Measurements from ENCODE around the gene NSD1. TPM values are rescaled to one million over a fixed set of nuclear protein-coding genes. Genes with fewer than 3 reads are reported as not detected.

Gene NSD1
- total RNA-seq, 2 donors from 2014 or later, result 29.8 to 32.0 TPM

DNA sequence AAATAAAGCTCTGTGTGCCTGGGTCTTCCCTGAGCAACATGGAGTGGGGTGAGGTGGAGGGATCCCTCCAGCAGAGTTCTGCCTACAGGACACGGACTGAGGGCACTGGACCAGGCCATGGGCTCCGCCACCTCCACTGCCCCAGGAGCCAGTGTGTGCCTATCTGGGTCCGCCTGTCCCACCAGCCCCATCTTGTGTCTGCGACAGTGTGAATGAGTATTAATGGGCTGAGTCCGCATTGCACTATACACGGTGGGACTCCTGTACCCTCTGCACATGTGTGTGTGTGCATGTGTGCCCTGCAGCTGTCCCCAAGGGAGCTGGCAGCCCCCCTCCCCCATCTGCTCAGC is 35.5 kb upstream of the NSD1 start:
- Histone ChIP-seq H3K4me3 (no peak overlapping the region), H3K9me3 (no peaks in the 10 kb centered on the region), H3K36me3 (replicated peaks in 1 of 2; ENCODE audit: insufficient read depth in 1 of 2, low read depth in 2 of 2) (peaks cover 0 to 9% of the 10 kb centered on the region in 2 donors), H3K27ac (peak overlapping the region in 2 of 4 donors; percentile 41 to 53), H3K4me1 (peaks cover 61% of the 10 kb centered on the region), H3K27me3 (no peaks in the 10 kb centered on the region)
- ATAC-seq (no peak), DNase-seq (no peak)
- intact Hi-C loops (cut with DNase I), result loop anchor here (10.0 kb wide), 1 partner anchor 443 kb away; no protein-coding TSS in a partner anchor
- TF ChIP-seq POLR2A (IDR thresholded peaks at IDR 0.05), result no peak
- TF ChIP-seq, protein P1, sequence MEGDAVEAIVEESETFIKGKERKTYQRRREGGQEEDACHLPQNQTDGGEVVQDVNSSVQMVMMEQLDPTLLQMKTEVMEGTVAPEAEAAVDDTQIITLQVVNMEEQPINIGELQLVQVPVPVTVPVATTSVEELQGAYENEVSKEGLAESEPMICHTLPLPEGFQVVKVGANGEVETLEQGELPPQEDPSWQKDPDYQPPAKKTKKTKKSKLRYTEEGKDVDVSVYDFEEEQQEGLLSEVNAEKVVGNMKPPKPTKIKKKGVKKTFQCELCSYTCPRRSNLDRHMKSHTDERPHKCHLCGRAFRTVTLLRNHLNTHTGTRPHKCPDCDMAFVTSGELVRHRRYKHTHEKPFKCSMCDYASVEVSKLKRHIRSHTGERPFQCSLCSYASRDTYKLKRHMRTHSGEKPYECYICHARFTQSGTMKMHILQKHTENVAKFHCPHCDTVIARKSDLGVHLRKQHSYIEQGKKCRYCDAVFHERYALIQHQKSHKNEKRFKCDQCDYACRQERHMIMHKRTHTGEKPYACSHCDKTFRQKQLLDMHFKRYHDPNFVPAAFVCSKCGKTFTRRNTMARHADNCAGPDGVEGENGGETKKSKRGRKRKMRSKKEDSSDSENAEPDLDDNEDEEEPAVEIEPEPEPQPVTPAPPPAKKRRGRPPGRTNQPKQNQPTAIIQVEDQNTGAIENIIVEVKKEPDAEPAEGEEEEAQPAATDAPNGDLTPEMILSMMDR (IDR thresholded peaks at IDR 0.05), result no peak
- WGBS, 2 donors, result 71 to 84% methylated on average over 6 of the region's 6 CpGs

DNA sequence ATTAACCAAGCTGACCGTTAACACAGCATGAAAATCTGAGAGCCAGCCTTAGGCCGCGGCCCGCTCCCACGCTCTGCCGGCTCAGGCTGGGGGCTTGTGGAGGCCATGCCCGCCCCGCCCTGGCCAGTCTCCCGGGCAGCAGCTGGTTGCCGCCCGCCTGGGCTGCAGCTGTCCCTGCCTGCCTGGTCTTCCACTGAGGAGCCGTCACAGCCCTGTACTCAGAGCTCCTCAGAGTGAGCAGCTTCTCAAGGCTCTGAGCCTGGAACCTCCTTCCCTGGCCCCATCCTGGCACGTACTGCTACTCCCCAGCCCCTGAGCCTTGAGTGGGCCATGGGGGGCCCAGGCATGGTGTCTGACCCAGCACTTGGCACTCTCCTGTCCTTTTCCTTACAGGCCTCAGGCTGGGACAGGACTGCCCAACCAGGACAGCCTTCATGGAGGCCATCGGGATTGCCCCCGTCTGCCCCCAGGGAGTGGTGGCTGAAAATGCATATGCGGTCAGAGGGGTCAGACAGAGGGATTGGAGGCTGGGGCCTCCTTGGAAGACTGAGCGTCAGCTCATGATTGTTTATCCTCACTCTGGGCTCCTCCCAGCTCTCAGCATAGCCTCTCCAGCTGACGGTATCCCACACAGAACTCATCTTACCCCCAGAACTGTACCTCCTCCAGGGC is 35.0 kb upstream of the NSD1 start:
- no peak for TF ChIP-seq POLR2A (IDR thresholded peaks at IDR 0.05)
- TF ChIP-seq, protein P1 (IDR thresholded peaks at IDR 0.05), result no peak
- no peaks in the 10 kb centered on the region for H3K27me3 ChIP-seq
- 58 to 69% methylated on average over 4 to 17 of the region's 18 CpGs for WGBS, 2 donors
- peaks cover 60% of the 10 kb centered on the region for H3K4me1 ChIP-seq
- no peak for ATAC-seq
- no peaks in the 10 kb centered on the region for H3K9me3 ChIP-seq
- peak overlapping the region in 3 of 4 donors; percentile 21 to 53 (median 41) for H3K27ac ChIP-seq
- no peak overlapping the region for H3K4me3 ChIP-seq
- no peak for DNase-seq
- intact Hi-C loops (cut with DNase I), result loop anchor here (10.0 kb wide), 1 partner anchor 444 kb away; no protein-coding TSS in a partner anchor
- H3K36me3 ChIP-seq (replicated peaks in 1 of 2; ENCODE audit: insufficient read depth in 1 of 2, low read depth in 2 of 2), result peaks cover 0 to 9% of the 10 kb centered on the region in 2 donors

DNA sequence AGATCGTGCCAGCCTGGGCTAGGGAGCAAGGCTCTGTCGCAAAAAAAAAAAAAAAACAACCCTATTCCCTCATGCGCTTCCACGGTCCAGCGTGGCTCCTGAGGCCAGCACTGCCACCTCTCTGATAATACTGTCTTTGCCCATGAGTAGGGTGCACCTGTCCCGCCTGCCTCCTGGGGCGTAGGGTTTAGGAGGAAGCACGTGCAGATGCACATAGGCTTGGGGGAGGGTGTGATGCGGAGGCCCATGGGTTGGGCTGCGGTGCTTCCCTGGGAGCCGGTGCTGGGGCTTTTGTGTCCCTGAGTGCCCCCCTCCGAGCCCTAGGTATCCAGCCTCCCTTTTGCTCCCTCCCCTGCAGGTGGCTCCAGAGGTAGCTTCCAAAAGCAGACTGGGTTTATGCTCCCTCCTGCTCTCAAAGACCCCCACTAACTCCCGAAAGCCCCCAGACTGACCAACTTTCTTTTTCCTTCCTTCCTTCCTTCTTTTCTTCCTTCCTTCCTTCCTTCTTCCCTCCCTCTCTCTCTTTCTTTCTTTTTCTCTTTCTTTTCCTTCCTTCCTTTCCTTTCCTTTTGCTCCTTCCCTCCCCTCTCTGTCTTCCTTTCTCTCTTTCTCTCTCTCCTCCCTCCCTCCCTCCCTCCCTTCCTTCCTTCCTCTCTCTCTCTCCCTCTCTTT is 34.0 kb upstream of the NSD1 start:
- intact Hi-C loops (cut with DNase I), result loop anchor here (10.0 kb wide), 1 partner anchor 445 kb away; no protein-coding TSS in a partner anchor
- ATAC-seq (peak; percentile 44), DNase-seq (peak in 2 of 4 donors; percentile 49 to 52)
- Histone ChIP-seq H3K27ac (peak overlapping the region in 3 of 4 donors; percentile 21 to 53 (median 41)), H3K4me1 (peaks cover 51% of the 10 kb centered on the region), H3K4me3 (no peak overlapping the region), H3K27me3 (no peaks in the 10 kb centered on the region), H3K36me3 (replicated peaks in 1 of 2; ENCODE audit: insufficient read depth in 1 of 2, low read depth in 2 of 2) (peaks cover 0 to 9% of the 10 kb centered on the region in 2 donors), H3K9me3 (no peaks in the 10 kb centered on the region)
- WGBS, 2 donors, result 70 to 79% methylated on average over 13 of the region's 13 CpGs
- TF ChIP-seq POLR2A (IDR thresholded peaks at IDR 0.05), result no peak
- TF ChIP-seq, protein P1 (IDR thresholded peaks at IDR 0.05), result peak in 3 of 7 experiments; percentile 19 to 28 (median 21)

DNA sequence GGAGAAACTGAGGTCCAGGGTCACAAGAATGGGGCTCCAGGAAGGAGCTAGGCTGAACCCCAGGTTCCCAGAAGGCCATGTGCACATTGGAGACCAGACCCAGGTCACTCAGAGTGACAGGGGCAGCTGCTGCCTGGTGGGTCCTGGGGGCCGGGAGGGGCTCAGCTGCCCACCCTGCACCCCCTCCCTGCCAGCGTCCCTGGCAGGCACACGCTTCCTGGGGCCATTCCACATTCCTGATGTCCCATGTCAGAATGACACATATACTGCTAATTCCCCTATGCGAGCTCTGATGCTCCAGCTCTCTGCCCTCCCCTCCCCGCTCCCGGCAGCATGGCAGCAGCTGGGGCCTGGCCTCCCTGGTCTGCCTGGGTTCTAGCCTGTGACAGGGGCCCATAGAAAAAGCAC is 32.9 kb upstream of the NSD1 start:
- H3K36me3 ChIP-seq (replicated peaks in 1 of 2; ENCODE audit: insufficient read depth in 1 of 2, low read depth in 2 of 2), result peaks cover 0 to 6% of the 10 kb centered on the region in 2 donors
- 38% methylated on average over 6 of the region's 6 CpGs; no CpG with 5 or more reads in 1 of the 2 donors for WGBS, 2 donors
- no peak overlapping the region for H3K4me3 ChIP-seq
- no peak for DNase-seq
- TF ChIP-seq POLR2A (IDR thresholded peaks at IDR 0.05), result no peak
- TF ChIP-seq, protein P1 (IDR thresholded peaks at IDR 0.05), result no peak
- intact Hi-C loops (cut with DNase I), result no loop called here
- peaks cover 40% of the 10 kb centered on the region for H3K4me1 ChIP-seq
- no peaks in the 10 kb centered on the region for H3K27me3 ChIP-seq
- H3K9me3 ChIP-seq, result no peaks in the 10 kb centered on the region
- peak overlapping the region in 1 of 4 donors; percentile 53 for H3K27ac ChIP-seq
- ATAC-seq, result peak; percentile 46
